ENCODE data around the gene HSPA9.

HSPA9 gene

DNA sequence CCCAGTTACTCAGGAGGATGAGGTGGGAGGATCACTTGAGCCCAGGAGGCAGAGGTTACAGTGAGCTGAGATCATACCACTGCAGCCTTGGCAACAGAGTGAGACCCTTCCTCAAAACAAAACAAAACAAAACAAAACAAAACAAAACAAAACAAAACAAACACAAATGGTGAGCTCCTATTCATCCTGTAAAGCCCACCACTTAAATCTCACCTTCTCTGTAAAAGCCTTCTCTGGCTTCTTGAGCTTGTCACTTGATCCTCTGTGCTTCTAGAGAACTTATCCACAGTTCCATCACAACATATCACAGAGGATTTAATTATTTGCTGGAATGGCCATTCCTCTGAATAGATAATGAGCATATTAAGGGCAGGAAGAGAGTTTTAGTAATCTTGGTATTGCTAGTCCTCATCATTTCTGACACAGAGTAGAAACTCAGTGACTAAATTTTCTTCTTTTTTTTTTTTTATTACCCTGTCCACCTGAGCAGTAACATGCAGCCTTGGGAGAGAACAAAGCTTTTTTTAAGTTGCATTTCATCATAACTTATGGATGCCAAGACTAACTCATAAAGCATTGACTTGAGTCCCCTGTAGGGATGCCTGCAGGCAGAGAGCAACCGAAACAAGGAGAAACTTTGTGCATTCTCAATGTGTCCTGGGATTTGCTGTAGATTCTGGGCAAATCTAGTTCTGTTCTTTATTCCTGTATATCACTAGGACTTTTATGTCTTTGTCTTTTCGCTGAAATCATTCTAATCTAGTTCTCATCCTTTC is 13.0 kb upstream of the HSPA9 start:
- Histone ChIP-seq H3K36me3 (ENCODE audit: control insufficient read depth, low read depth, low read length) (no peaks in the 10 kb centered on the region), H3K4me3 (ENCODE audit: low read length) (no peak overlapping the region), H3K4me1 (ENCODE audit: control insufficient read depth, low read depth, low read length) (no peaks in the 10 kb centered on the region), H3K27me3 (ENCODE audit: control insufficient read depth, insufficient read depth, low read length) (no peaks in the 10 kb centered on the region), H3K27ac (ENCODE audit: low read length) (no peak overlapping the region), H3K9me3 (ENCODE audit: control insufficient read depth, low read depth, low read length) (no peaks in the 10 kb centered on the region), H3K9ac (ENCODE audit: low read length) (no peak overlapping the region)

- Histone ChIP-seq H3K9ac (ENCODE audit: low read length) (no peak overlapping the region), H3K27me3 (ENCODE audit: control insufficient read depth, insufficient read depth, low read length) (no peaks in the 10 kb centered on the region), H3K36me3 (ENCODE audit: control insufficient read depth, low read depth, low read length) (no peaks in the 10 kb centered on the region), H3K9me3 (ENCODE audit: control insufficient read depth, low read depth, low read length) (no peaks in the 10 kb centered on the region), H3K27ac (ENCODE audit: low read length) (no peak overlapping the region), H3K4me1 (ENCODE audit: control insufficient read depth, low read depth, low read length) (no peaks in the 10 kb centered on the region), H3K4me3 (ENCODE audit: low read length) (no peak overlapping the region)
Observed at GRCh38 chr5:138585157-138585556, 10.0 kb upstream of the HSPA9 start.

- H3K27me3 ChIP-seq (ENCODE audit: control insufficient read depth, insufficient read depth, low read length) = no peaks in the 10 kb centered on the region
- no peaks in the 10 kb centered on the region for H3K9me3 ChIP-seq (ENCODE audit: control insufficient read depth, low read depth, low read length)
- H3K27ac ChIP-seq (ENCODE audit: low read length) = no peak overlapping the region
- no peak overlapping the region for H3K9ac ChIP-seq (ENCODE audit: low read length)
- no peaks in the 10 kb centered on the region for H3K4me1 ChIP-seq (ENCODE audit: control insufficient read depth, low read depth, low read length)
- H3K36me3 ChIP-seq (ENCODE audit: control insufficient read depth, low read depth, low read length) = no peaks in the 10 kb centered on the region
- no peak overlapping the region for H3K4me3 ChIP-seq (ENCODE audit: low read length)
Observed at GRCh38 chr5:138583984-138584637, 8.9 kb upstream of the HSPA9 start.

DNA sequence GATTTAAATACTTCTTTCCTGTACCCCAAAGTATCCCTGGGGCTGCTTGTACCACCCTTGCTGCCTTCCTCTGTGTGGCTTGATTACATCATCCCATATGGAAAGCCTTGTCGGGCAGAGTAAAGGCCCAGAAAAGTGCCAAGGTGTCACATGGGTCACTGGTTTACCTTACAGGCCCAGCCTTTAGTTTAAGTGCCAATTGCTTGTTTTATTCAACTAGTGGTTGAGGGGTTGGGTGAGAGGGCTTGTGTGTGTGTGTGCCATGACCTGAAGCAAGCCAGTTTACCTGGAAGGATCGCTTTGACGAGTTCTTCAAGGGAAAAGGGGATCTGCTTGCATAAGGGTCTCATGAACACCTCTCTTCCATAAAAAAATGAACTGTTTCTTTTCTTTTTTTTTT is 7.8 kb upstream of the HSPA9 start:
- H3K27ac ChIP-seq (ENCODE audit: low read length) = no peak overlapping the region
- H3K9me3 ChIP-seq (ENCODE audit: control insufficient read depth, low read depth, low read length) = no peaks in the 10 kb centered on the region
- no peaks in the 10 kb centered on the region for H3K27me3 ChIP-seq (ENCODE audit: control insufficient read depth, insufficient read depth, low read length)
- H3K4me1 ChIP-seq (ENCODE audit: control insufficient read depth, low read depth, low read length) = no peaks in the 10 kb centered on the region
- no peaks in the 10 kb centered on the region for H3K36me3 ChIP-seq (ENCODE audit: control insufficient read depth, low read depth, low read length)
- H3K9ac ChIP-seq (ENCODE audit: low read length) = no peak overlapping the region
- no peak overlapping the region for H3K4me3 ChIP-seq (ENCODE audit: low read length)

DNA sequence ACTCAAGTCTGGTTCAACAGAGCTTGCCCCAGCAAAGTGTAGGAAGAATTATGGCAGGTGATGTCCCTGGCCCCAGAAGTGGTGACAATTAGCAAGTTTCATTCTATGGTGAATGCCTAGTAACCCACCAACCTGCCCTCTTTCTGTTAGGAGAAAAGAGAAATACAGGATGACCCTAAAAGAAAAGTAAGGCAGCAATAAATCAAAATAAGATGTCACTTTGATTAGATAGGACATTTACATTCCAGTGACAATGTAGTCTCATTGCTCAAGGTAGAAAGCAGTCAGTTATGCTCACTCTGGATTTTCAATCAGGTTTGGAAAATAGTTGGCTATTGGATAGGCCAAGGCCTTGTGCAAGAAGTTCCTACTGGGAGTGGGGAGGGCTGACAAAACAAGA is 5.6 kb upstream of the HSPA9 start:
- Histone ChIP-seq H3K27me3 (ENCODE audit: control insufficient read depth, insufficient read depth, low read length) (no peaks in the 10 kb centered on the region), H3K36me3 (ENCODE audit: control insufficient read depth, low read depth, low read length) (no peaks in the 10 kb centered on the region), H3K4me1 (ENCODE audit: control insufficient read depth, low read depth, low read length) (no peaks in the 10 kb centered on the region), H3K4me3 (ENCODE audit: low read length) (no peak overlapping the region), H3K9ac (ENCODE audit: low read length) (no peak overlapping the region), H3K9me3 (ENCODE audit: control insufficient read depth, low read depth, low read length) (no peaks in the 10 kb centered on the region), H3K27ac (ENCODE audit: low read length) (no peak overlapping the region)

DNA sequence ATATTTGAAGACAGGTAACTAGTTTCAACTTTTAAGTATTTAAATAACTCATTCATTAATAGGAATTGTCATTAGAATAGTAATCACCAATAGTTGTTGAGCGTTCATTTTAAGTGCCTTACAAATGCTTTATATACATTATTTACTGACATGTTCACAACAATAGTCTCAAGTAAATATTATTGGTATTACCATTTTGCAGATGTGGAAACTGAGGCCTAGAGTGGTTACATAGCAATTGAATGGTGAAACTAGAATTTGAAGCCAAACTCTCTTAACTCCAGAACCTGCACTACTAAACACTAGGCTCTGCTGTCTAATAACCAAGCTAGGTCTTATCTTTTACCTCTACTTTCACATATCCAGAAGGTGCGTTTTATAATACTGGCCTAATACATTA is 4.8 kb upstream of the HSPA9 start:
- no peak overlapping the region for H3K4me3 ChIP-seq (ENCODE audit: low read length)
- H3K36me3 ChIP-seq (ENCODE audit: control insufficient read depth, low read depth, low read length) = no peaks in the 10 kb centered on the region
- H3K9ac ChIP-seq (ENCODE audit: low read length) = no peak overlapping the region
- no peaks in the 10 kb centered on the region for H3K27me3 ChIP-seq (ENCODE audit: control insufficient read depth, insufficient read depth, low read length)
- H3K27ac ChIP-seq (ENCODE audit: low read length) = no peak overlapping the region
- no peaks in the 10 kb centered on the region for H3K9me3 ChIP-seq (ENCODE audit: control insufficient read depth, low read depth, low read length)
- no peaks in the 10 kb centered on the region for H3K4me1 ChIP-seq (ENCODE audit: control insufficient read depth, low read depth, low read length)

DNA sequence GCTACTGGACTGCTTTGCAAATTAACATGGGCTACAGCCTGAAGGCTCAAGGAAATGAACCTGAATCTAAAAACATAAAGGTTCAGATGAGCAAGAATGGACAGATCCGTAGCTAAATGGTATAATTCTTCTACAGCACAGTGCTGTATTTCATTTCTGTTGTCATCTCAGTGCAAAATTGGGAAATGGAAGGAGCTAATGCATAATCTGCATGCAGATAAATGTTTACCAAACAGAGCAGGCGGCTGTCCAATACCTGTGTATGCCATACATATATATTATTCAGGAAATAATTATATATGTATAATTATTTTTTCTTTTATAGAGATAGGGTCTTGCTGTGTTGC is 4.3 kb upstream of the HSPA9 start:
- no peaks in the 10 kb centered on the region for H3K9me3 ChIP-seq (ENCODE audit: control insufficient read depth, low read depth, low read length)
- H3K4me3 ChIP-seq (ENCODE audit: low read length) = no peak overlapping the region
- no peaks in the 10 kb centered on the region for H3K36me3 ChIP-seq (ENCODE audit: control insufficient read depth, low read depth, low read length)
- H3K9ac ChIP-seq (ENCODE audit: low read length) = no peak overlapping the region
- no peaks in the 10 kb centered on the region for H3K4me1 ChIP-seq (ENCODE audit: control insufficient read depth, low read depth, low read length)
- no peaks in the 10 kb centered on the region for H3K27me3 ChIP-seq (ENCODE audit: control insufficient read depth, insufficient read depth, low read length)
- H3K27ac ChIP-seq (ENCODE audit: low read length) = no peak overlapping the region

GRCh38 chr5:138577452-138577851 is 2.3 kb upstream of the HSPA9 start:
- Histone ChIP-seq H3K4me3 (ENCODE audit: low read length) (no peak overlapping the region), H3K9me3 (ENCODE audit: control insufficient read depth, low read depth, low read length) (no peaks in the 10 kb centered on the region), H3K36me3 (ENCODE audit: control insufficient read depth, low read depth, low read length) (peaks cover 16% of the 10 kb centered on the region), H3K9ac (ENCODE audit: low read length) (no peak overlapping the region), H3K27me3 (ENCODE audit: control insufficient read depth, insufficient read depth, low read length) (no peaks in the 10 kb centered on the region), H3K4me1 (ENCODE audit: control insufficient read depth, low read depth, low read length) (peaks cover 6% of the 10 kb centered on the region), H3K27ac (ENCODE audit: low read length) (no peak overlapping the region)

- Histone ChIP-seq H3K9ac (ENCODE audit: low read length) (peak overlapping the region; percentile 100), H3K4me1 (ENCODE audit: control insufficient read depth, low read depth, low read length) (peaks cover 6% of the 10 kb centered on the region), H3K27ac (ENCODE audit: low read length) (peak overlapping the region; percentile 100), H3K36me3 (ENCODE audit: control insufficient read depth, low read depth, low read length) (peaks cover 43% of the 10 kb centered on the region), H3K4me3 (ENCODE audit: low read length) (peak overlapping the region; percentile 100), H3K27me3 (ENCODE audit: control insufficient read depth, insufficient read depth, low read length) (no peaks in the 10 kb centered on the region), H3K9me3 (ENCODE audit: control insufficient read depth, low read depth, low read length) (no peaks in the 10 kb centered on the region)
Observed at GRCh38 chr5:138574744-138575193, 432 bp downstream of the HSPA9 start.

DNA sequence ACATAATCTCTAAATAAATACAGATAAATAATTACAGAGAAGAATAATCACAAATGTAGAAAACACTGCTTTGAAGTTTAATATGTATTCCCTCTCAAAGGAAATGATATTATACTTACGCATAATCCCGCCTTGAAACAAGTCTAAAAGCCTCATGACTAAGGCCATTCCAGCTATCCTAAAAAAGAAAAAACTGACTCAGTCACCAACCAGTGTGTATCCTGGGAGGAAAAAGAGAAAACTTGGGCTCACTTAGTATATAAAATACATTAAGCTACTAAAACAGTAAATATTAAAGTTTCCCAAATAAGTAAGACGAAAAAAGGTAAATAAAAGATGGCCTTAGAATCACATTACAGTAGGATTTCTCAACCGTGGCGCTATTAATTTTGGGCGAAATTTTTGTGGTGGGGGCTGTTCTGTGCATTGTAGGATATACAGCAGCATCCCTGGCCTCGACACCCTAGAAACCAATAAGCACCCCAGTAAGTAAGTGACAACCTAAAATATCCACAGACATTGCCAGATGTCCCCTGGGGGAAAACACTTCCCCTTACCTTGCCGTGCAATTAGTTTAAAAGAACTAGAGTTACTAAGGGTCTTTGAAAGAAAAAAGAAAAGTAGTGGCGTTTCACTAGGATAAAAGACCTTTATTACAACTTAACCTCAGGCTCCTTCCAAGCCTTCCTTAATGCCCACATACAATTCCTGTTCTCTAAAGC is 1.1 kb downstream of the HSPA9 start:
- H3K36me3 ChIP-seq (ENCODE audit: control insufficient read depth, low read depth, low read length) = peaks cover 49% of the 10 kb centered on the region
- peak overlapping the region; percentile 100 for H3K9ac ChIP-seq (ENCODE audit: low read length)
- peaks cover 6% of the 10 kb centered on the region for H3K4me1 ChIP-seq (ENCODE audit: control insufficient read depth, low read depth, low read length)
- H3K27me3 ChIP-seq (ENCODE audit: control insufficient read depth, insufficient read depth, low read length) = no peaks in the 10 kb centered on the region
- H3K9me3 ChIP-seq (ENCODE audit: control insufficient read depth, low read depth, low read length) = no peaks in the 10 kb centered on the region
- H3K4me3 ChIP-seq (ENCODE audit: low read length) = peak overlapping the region; percentile 100
- H3K27ac ChIP-seq (ENCODE audit: low read length) = peak overlapping the region; percentile 100

DNA sequence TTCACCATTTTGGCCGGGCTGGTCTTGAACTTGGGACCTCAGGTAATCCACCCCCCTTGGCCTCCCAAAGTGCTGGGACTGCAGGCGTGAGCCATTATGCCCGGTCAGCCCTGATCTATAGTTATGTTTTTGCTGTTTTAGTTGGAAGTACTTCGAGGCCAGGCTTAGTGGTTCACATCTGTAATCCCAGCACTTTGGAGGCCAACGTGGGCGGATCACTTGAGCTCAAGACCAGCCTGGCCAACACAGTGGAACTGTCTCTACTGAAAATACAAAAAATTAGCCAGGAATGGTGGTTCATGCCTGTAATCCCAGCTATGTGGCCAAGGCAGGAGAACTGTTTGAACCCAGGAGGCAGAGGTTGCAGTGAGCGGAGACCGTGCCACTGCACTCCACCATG is 2.0 kb downstream of the HSPA9 start:
- no peaks in the 10 kb centered on the region for H3K9me3 ChIP-seq (ENCODE audit: control insufficient read depth, low read depth, low read length)
- peaks cover 58% of the 10 kb centered on the region for H3K36me3 ChIP-seq (ENCODE audit: control insufficient read depth, low read depth, low read length)
- peaks cover 6% of the 10 kb centered on the region for H3K4me1 ChIP-seq (ENCODE audit: control insufficient read depth, low read depth, low read length)
- no peak overlapping the region for H3K9ac ChIP-seq (ENCODE audit: low read length)
- H3K27me3 ChIP-seq (ENCODE audit: control insufficient read depth, insufficient read depth, low read length) = no peaks in the 10 kb centered on the region
- H3K4me3 ChIP-seq (ENCODE audit: low read length) = peak overlapping the region; percentile 100
- H3K27ac ChIP-seq (ENCODE audit: low read length) = no peak overlapping the region
